GM21423 (cell line): ENCODE measurements around the gene IQCC.

Source experiments
- ATAC-seq: cut with Tn5 transposase; IDR thresholded peaks from one replicate; pipeline ENCODE4 v1.9.1; 2021; ENCODE audit warnings: mild to moderate bottlenecking, moderate library complexity; ENCODE audit not compliant: unreplicated experiment

The IQCC gene

GRCh38 chr1:32221980-32222755 is 16.7 kb downstream of the IQCC start, which contains the start of the genes EIF3I and TMEM234:
Gene EIF3I, plus strand, starts transcription at chr1:32222407. Its CDS starts 35 bp downstream, at chr1:32222442.
Gene TMEM234, minus strand, starts transcription at chr1:32222353. Its CDS starts 31 bp downstream, at chr1:32222322.
- ATAC-seq = peak; percentile 95

DNA sequence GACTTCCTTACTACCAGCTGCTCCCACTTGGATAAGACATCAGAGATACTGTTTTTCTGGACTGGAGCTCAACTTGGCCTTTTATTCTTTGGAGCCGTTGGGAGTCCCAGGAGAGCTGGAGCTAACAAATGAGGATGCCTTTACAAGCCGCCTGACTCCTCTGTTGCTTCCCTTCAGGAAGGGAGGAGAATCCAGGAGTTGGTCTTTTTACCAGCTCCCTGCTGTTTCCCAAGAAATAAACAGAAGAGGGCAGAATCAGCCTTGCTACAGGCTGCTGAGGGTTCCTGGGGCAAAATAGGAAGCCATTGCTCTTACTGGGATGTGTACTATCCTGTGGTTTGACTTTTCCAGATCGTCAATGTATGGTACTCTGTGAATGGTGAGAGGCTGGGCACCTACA is 18.2 kb downstream of the IQCC start:
- no peak for ATAC-seq

- no peak for ATAC-seq
Measured at GRCh38 chr1:32224285-32224684, 18.8 kb downstream of the IQCC start.

DNA sequence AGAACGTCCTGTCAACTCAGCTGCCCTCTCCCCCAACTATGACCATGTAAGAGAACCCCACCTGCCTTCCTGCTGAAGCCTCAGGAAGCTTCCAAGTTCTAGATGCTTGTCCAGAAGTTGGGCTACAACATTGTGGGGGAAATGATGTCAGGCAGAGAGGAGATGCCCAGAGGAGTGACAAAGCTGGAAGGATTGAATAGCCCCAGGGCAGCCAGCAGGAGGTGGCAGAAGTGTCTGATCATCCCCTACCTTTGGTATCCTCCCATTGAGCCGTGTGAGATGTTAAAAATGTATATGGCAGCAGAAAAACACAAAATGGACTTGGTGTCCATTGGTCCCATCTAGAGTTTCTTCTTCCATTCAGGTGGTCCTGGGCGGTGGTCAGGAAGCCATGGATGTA is 23.3 kb downstream of the IQCC start:
- no peak for ATAC-seq

DNA sequence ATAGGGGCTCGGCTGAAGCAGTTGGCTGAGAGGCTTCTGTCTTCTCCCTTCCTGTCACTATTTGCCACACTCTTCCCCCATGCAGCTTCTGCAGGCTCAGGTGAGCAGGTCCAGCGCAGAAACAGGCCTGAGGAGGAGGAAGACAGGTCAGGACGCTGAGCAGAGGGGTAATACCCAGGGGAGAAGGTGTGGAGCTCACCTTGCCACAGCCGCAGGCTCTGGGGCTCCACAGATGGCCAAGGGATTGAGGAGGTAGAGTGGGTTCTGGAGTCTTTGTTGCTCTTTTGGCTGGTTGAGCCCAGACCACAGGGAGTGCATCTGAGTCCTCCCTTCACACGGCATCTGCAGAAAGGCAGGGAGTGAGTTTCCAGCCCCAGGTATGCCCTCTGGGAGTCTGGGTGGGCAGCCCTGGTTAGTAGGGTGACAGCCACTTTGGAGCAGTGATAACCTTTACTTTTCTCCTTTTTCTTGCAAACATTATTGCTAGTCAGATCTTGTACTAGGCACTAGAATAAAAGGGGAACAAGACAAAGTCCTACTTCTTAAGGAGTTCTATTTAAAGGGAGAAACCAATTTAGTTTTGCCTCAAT is 26.5 kb downstream of the IQCC start:
- ATAC-seq = no peak

DNA sequence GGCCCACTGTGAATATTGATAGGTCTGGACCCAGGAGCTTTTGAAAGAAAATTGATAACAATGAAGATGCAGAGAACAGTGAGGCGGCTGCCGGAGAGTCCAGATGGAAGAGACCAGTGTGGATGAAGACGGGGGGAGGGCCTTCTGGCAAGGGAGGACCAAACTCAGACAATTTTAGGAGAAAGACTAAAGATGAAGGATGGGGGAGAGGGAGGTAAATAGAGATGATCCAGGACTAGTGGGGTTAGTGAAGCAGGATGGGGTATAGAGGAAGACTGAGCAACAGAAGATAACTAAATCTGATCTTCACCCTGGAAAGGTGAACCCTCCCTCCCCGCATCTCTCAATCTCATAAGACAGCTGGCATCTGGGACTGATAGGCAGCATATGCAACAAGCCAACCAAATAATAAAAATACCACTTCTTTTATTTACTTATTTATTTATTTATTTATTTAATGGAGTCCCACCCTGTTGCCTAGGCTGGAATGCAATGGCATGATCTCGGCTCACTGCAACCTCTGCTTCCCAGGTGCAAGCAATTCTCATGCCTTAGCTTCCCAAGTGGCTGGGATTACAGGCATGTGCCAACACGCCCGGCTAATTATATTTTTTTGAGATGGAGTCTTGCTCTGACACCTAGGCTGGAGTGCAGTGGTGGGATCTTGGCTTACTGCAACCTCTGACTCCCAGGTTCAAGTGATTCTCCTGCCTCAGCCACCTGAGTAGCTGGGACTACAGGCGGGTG is 27.3 kb downstream of the IQCC start:
- no peak for ATAC-seq

GRCh38 chr1:32234792-32235191 is 29.3 kb downstream of the IQCC start:
- ATAC-seq = no peak

DNA sequence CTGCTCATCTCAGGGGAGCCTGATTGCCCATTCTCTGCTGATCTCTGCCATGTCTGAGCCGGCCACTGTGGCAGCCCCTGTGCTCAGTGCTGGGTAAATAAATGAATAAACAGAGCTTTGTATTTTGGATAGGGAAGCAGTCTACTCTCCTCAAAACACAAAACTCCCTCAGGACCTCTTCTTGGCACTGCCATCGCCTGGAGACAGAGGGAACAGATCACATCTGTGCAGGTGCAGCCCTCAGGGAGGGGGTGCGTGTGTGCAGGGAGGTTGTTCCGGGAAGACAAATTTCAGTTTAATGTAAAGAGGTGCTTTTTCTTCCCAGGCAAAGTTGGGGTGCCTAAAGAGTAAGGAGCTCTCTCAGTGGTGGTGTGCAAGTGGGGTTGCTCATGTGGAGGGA is 33.9 kb downstream of the IQCC start:
- no peak for ATAC-seq

DNA sequence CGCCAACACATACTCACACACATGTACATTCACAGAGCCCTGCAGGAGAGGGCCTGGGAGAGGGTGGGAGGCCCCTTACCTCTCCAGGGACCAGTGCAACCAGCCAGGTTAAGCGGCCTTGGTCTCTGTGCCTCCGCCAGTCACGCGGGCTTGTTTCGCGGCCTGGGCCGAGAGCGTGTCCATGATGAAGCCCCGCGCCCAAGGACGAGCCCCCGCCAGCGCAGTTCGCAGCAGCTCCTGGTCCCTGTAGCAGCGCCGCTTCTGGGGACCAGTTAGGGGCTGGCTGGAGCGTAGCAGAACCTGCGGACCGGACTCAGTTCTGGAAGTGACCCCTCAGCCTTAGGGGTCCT is 34.3 kb downstream of the IQCC start:
- no peak for ATAC-seq

DNA sequence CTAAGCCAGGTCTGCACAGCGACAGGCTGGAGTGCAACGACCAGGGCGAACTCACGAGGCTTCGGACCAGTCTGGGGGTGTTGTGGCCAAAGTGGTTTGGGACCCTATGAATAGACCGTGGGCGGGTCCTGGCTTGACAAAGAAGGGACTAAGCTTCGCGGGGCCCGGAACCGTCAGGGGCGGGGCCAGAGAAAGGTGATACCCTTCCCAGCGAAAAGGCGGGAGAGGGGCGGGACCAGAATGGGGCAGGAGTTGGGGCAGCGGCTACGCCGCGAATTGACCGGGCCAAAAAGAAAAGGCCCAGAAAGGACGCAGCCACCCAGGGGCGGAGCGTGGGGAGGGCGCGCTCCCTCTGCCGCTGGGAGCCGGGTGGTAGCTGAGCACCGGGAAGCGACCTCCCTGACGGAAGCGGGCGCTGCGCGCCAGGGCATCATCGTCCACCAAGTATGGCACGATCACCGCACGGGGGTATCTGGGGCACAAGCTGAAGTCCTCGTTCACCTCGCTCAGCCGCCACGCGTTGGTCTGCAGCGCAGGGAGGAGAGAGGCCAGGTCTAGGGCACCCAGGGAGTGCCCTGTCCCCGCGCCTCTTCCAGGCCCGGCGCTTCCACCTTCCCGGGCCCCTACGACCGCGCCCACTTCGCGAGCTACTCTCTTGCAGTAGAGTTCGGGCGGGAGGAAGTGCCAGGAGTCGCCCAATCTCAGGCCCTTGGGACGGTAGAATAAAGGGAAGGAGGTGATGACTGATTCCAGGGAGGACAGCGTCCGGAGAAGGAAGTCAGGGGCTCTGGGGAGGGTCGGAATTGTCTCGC is 34.9 kb downstream of the IQCC start:
- peak; percentile 54 for ATAC-seq

GRCh38 chr1:32241001-32241763 is 35.7 kb downstream of the IQCC start:
- ATAC-seq = peak; percentile 48

DNA sequence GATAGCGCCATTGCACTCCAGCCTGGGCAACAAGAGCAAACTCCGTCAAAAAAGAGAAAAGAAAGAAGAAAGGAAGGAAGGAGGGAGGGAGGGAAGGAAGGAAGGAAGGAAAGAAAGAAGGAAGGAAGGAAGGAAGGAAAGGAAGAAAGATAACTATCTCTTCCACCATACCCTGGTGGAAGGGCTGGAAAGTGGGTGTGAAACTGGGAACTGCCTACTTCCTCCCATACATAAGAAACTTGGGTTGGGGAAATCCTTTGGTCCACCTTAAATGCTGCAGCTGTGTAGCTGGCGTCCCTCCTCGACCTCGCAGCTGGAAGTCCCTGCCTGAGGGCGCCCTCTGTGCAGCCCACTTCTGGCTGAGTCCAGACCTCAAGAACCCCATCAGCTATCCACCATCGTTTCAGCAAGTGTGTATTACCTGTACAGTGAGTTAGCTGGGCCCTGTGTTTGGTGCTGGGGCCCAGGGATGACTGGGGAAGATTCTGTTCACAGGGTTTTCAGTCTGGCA is 36.9 kb downstream of the IQCC start:
- ATAC-seq = no peak

DNA sequence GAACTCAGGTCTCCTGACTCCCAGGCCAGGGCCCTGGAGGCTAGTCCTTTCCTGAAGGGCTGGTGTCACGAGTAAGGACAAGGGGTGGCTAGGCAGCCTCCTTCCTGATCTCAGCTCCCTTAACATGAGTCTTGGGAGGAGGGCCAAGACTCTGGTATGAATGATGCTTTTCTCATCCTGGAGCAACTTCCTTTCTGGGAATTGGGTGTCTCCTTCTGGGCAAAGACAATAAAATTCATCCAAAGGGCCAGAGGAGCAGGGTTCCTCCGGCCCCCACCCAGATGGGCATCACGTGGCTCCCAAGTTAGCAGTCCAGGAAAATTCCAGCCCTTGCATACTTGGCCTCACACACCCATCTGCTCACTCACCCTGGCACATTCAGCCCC is 41.4 kb downstream of the IQCC start, which contains the start of gene FAM167B:
TSS of gene FAM167B (plus strand) at position 335 of the 386 bp plus-strand sequence. CDS start 200 bp downstream, outside the sequence.
- no peak for ATAC-seq

DNA sequence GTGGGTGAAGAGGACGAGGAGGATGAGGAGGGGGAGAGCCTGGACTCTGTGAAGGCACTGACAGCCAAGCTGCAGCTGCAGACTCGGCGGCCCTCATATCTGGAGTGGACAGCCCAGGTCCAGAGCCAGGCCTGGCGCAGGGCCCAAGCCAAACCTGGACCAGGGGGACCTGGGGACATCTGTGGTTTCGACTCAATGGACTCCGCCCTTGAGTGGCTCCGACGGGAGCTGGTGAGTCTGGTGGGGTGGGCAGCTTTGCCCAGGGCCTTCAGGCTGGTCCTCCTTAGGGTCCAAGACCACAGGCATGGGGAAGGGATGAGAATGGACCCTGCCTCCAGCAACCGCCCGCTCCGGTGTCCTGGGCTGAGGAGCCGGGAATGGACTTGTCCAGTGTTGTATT is 42.0 kb downstream of the IQCC start:
- ATAC-seq = no peak

DNA sequence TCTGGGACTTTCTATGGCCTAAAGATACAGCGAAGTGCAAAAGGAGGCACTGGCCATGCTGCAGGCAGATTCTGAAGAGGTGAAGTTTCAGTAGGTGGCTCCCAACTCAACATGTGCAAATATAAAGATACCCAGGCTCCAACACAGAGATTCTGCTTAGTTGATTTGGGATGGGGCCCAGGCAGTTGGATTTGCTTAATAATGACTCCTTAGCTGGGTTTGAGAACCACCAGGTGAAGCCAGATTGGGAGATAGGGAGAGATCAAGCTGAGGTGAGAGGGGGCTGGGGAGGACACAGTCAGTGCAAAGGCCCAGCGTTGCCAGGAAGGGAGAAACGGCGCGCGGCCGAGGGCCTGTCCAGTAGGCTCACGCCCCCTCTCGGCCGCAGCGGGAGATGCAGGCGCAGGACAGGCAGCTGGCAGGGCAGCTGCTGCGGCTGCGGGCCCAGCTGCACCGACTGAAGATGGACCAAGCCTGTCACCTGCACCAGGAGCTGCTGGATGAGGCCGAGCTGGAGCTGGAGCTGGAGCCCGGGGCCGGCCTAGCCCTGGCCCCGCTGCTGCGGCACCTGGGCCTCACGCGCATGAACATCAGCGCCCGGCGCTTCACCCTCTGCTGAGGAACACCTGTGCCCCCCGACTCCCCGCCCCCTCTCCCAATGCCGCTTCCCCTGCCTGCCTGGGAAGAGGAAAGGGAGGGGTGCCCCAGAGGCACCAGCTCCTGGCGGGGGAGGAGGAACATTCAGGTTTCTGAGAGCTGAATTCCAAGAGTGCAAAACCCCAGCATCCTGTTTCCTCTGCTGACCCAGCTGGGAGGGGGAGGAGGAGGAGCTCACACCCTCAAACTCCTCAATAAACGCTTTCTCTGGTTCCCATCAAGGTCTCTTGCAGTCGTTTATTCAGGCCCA is 42.8 kb downstream of the IQCC start:
- ATAC-seq = peak; percentile 37

- ATAC-seq = peak; percentile 70
Measured at GRCh38 chr1:32249831-32250525, 44.5 kb downstream of the IQCC start.

DNA sequence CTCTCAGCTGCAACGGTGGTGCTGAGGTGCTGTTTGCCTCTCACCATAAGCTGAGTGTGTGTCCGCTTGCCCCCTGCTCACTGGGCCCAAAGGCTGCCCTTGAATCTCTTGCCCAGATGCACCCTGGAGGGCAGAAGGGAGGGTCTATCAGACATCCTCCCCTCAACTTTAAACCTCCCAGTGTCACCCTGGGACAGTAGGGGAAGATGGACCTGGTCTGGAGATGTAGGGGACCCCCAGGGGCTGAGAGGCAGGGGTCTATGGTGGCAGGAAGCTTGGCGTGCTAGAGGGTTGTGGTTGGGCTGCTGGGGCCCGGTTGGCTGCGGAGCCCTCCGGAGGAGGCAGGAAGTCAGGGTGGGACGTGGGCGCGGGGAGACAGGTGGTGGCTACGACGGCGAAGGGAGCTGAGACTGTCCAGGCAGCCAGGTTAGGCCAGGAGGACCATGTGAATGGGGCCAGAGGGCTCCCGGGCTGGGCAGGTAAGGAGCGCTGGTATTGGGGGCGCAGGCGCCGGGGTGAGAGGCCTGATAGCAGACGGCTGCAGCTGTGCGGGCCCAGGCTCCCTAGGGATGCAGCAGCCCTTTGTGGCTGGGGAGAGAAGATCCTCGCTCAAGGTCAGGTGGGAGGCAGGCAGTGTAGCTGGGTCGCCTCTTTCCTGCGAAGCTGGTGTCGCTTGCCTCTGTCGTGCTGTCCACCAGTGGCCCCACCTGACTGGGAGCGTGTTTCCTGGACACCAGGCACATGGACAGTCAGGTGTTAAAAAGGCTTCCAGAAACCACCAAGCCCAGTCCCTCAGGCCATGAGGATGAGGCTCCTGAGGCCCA is 45.6 kb downstream of the IQCC start, which contains the start of gene LCK:
TSS of gene LCK (plus strand) at position 373 of the 824 bp plus-strand sequence. CDS start 23,065 bp downstream, outside the sequence.
- ATAC-seq = peak; percentile 25
